Left ventricle myocardium inferior (tissue), 1 donor: ENCODE results near the gene COMT. TPM values are rescaled to one million over a fixed set of nuclear protein-coding genes. Genes with fewer than 3 reads are reported as not detected.

ENCODE experiments used
- DNase-seq: peaks from one replicate; pipeline ENCODE4 v3.0.0-alpha.2; 2020
- H3K27ac ChIP-seq: fragments of 200-600 bp; replicated peaks from 2 replicates; pipeline ENCODE4 v1.8.0; 2021
- H3K27me3 ChIP-seq: fragments of 200-600 bp; 2 replicates; pipeline ENCODE4 v1.8.0; 2021; ENCODE audit warnings: low read depth
- H3K36me3 ChIP-seq: fragments of 200-600 bp; 2 replicates; pipeline ENCODE4 v1.8.0; 2021
- H3K4me1 ChIP-seq: fragments of 200-600 bp; 2 replicates; pipeline ENCODE4 v1.8.0; 2021
- H3K4me3 ChIP-seq: fragments of 200-600 bp; 2 replicates; pipeline ENCODE4 v1.8.0; 2021; ENCODE audit warnings: mild to moderate bottlenecking, moderate library complexity
- H3K9me3 ChIP-seq: fragments of 200-600 bp; replicated peaks from 2 replicates; pipeline ENCODE4 v1.8.0; 2021
- intact Hi-C: fragments of 100-400 bp; cut with micrococcal nuclease; formaldehyde crosslinking; loops from one replicate; pipeline ENCODE4 v1.11.0; 2022
- total RNA-seq: library from RNA; stranded (reverse); fragmentation: NEBNext Ultra II Directional; extraction: Animal tissue kit (Norgen Biotek cat#: 25700); gene quantifications from one replicate; pipeline ENCODE4 v1.2.1, GENCODE V29; 2021
- TF ChIP-seq, protein P1 (sequence below): fragments of 200-600 bp; IDR thresholded peaks from 2 replicates; pipeline ENCODE4 v1.8.0; 2021; ENCODE audit warnings: antibody characterized with exemption, mild to moderate bottlenecking, borderline replicate concordance
- donor health status: DM: no; HTN: yes; CAD: no; lungs with severe emphysema.

Gene COMT
- total RNA-seq, 1 donor from 2014 or later: 81.5 TPM

DNA sequence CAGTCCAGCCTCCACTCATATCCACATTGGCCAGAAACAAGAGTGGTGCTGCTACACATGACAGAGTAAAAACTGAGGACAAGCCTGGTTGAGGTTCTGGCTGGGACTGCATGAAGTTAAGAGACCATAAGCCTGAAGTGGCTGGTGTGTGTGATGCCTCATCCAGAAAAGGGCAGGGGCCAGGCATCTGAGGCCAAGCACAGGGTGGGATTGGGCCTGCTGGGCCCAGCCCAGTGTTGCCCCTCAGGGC, 49.7 kb downstream of the COMT start:
- H3K4me1 ChIP-seq: peaks cover 70% of the 10 kb centered on the region
- intact Hi-C loops: no loop called here
- no peaks in the 10 kb centered on the region for H3K27me3 ChIP-seq
- H3K36me3 ChIP-seq: no peaks in the 10 kb centered on the region
- no peak overlapping the region for H3K4me3 ChIP-seq
- DNase-seq: no peak
- TF ChIP-seq, protein P1, sequence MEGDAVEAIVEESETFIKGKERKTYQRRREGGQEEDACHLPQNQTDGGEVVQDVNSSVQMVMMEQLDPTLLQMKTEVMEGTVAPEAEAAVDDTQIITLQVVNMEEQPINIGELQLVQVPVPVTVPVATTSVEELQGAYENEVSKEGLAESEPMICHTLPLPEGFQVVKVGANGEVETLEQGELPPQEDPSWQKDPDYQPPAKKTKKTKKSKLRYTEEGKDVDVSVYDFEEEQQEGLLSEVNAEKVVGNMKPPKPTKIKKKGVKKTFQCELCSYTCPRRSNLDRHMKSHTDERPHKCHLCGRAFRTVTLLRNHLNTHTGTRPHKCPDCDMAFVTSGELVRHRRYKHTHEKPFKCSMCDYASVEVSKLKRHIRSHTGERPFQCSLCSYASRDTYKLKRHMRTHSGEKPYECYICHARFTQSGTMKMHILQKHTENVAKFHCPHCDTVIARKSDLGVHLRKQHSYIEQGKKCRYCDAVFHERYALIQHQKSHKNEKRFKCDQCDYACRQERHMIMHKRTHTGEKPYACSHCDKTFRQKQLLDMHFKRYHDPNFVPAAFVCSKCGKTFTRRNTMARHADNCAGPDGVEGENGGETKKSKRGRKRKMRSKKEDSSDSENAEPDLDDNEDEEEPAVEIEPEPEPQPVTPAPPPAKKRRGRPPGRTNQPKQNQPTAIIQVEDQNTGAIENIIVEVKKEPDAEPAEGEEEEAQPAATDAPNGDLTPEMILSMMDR: no peak
- peak overlapping the region; percentile 50 for H3K27ac ChIP-seq
- no peaks in the 10 kb centered on the region for H3K9me3 ChIP-seq

DNA sequence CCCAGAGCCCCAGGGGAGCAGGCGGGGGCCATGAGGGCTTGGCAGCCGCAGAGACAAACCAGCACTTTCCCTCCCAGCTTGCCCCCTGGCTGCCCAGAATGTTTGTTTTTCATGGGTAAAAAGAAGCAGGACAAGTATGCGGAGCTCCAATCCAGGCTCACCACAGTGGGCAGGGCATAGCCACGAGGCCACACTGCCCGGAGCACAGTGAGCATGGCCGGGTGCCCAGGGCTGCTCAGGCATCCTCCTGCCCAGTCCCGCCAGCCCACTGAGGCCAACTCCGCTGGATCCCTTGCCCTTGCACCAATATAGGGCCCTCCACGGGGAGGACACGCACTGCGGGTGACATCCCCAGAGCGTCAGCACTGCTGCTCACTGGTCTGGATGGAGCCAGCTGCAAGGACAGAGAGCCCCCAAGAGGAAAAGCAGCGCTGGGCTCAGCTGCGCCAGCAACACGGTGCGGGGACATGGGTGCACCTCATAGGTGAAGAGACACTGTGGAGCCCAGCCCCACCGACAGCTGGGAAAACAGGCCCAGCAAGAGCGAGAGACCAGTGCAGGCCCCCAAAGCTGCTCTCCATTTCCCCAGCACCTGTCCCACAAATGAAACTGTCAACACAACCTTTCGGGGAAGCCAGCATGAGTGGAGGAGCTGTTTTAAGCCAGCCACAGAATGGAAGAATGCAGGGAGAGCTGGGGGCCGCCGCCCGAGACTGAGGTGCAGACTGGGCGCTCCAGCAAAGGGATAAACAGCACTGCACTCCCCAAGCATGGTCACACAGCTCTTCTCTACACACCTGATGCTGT, 50.3 kb downstream of the COMT start:
- Histone ChIP-seq H3K4me1 (peaks cover 70% of the 10 kb centered on the region), H3K4me3 (no peak overlapping the region), H3K27me3 (no peaks in the 10 kb centered on the region), H3K9me3 (no peaks in the 10 kb centered on the region), H3K27ac (peak overlapping the region; percentile 50), H3K36me3 (no peaks in the 10 kb centered on the region)
- TF ChIP-seq, protein P1: no peak
- DNase-seq: no peak
- intact Hi-C loops: no loop called here

DNA sequence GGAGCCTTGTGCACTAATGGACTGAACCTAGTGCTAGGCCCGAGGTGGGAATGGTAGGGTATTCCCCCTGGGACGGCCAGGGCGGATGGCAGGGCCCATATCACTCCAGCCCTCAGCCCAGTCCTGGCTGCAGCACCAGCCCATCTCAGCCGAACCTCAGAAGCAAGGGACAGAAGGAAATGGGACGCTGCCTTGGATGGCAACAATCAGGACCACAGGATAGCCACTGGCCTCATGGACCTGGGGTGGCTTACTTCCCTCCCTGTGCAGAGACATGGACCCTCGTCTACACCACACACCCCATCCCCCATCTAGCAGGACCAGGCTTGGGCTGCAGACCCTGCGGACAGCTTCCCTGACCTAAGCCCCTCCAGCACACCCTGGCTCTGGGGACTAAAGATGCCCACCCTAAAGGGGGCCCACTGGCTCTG, 50.9 kb downstream of the COMT start:
- Histone ChIP-seq H3K36me3 (no peaks in the 10 kb centered on the region), H3K27me3 (no peaks in the 10 kb centered on the region), H3K4me1 (peaks cover 69% of the 10 kb centered on the region), H3K27ac (peak overlapping the region; percentile 50), H3K9me3 (no peaks in the 10 kb centered on the region), H3K4me3 (no peak overlapping the region)
- TF ChIP-seq, protein P1: no peak
- no peak for DNase-seq
- intact Hi-C loops: no loop called here

DNA sequence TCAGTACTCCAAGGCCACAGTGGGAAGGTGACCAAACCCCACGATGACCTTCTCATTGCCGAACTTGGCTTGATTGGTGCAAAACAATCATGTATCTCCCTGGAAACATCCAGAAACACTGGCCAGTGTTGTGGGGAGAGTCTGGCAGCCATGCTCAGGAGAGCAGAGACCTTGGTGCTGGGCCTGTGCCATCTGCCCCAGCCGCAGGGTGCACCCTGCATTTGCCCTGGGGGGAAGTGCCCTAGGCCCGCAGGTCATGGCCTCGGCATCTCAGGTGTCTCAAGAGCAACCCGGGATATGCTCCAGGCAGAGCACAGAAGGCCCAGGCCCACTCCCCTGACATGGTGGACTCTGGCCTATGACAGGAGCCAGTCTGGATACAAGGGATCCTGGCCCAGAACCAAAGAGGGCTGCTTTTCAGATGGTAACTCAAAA, 51.4 kb downstream of the COMT start:
- TF ChIP-seq, protein P1: no peak
- Histone ChIP-seq H3K4me1 (peaks cover 69% of the 10 kb centered on the region), H3K9me3 (no peaks in the 10 kb centered on the region), H3K27me3 (no peaks in the 10 kb centered on the region), H3K4me3 (no peak overlapping the region), H3K36me3 (no peaks in the 10 kb centered on the region), H3K27ac (peak overlapping the region; percentile 50)
- no peak for DNase-seq
- intact Hi-C loops: no loop called here

DNA sequence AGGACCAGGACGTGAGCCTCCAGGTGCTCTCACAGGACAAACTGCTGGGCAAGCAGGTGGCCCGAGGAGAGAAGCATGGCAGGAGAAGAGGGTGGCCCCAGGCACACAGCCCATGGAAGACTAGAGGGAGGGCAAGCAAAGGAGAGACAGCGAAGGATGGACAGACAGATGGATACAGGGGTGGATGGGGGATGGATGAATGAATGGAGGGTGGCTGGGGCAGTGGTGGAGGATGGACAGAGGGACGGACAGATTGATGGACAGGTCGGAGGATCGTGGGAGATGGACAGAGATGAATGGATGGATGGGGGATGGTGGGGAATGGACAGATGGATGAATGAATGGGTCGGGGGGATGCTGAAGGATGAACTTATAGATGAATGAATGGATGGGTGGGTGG, 52.4 kb downstream of the COMT start:
- no peak overlapping the region for H3K4me3 ChIP-seq
- intact Hi-C loops: no loop called here
- H3K9me3 ChIP-seq: no peaks in the 10 kb centered on the region
- no peaks in the 10 kb centered on the region for H3K27me3 ChIP-seq
- H3K36me3 ChIP-seq: no peaks in the 10 kb centered on the region
- TF ChIP-seq, protein P1: no peak
- no peak overlapping the region for H3K27ac ChIP-seq
- DNase-seq: no peak
- H3K4me1 ChIP-seq: peaks cover 69% of the 10 kb centered on the region
